ENCODE data around the gene LIX1. TPM values are rescaled to one million over a fixed set of nuclear protein-coding genes. Genes with fewer than 3 reads are reported as not detected.

The LIX1 gene
- total and polyA plus RNA-seq, 4 donors: not detected

- H3K36me3 ChIP-seq (ENCODE audit: control insufficient read depth in 4 of 4, insufficient read depth in 3 of 4, low read depth in 1 of 4, low read length in 3 of 4): no peaks in the 10 kb centered on the region
- WGBS: 84% methylated on average over 6 of the region's 6 CpGs
Observed at GRCh38 chr5:97089149-97089801, 53.1 kb downstream of the LIX1 start.

GRCh38 chr5:97088774-97089148, 53.6 kb downstream of the LIX1 start:
- no peaks in the 10 kb centered on the region for H3K36me3 ChIP-seq (ENCODE audit: control insufficient read depth in 4 of 4, insufficient read depth in 3 of 4, low read depth in 1 of 4, low read length in 3 of 4)
- H3K27me3 ChIP-seq (ENCODE audit: control insufficient read depth in 4 of 4, insufficient read depth in 4 of 4, low read length in 3 of 4): no peaks in the 10 kb centered on the region
- H3K9ac ChIP-seq (ENCODE audit: low read depth in 1 of 2, low read length in 2 of 2): no peak overlapping the region
- no peaks in the 10 kb centered on the region for H3K4me1 ChIP-seq (ENCODE audit: control insufficient read depth in 4 of 4, insufficient read depth in 4 of 4, low read length in 3 of 4)
- H3K27ac ChIP-seq (ENCODE audit: low read depth in 1 of 2, low read length in 2 of 2): no peak overlapping the region
- H3K9me3 ChIP-seq (ENCODE audit: control insufficient read depth in 4 of 4, low read length in 3 of 4): peaks cover 0 to 1% (median 0%) of the 10 kb centered on the region in 4 donors
- H3K4me3 ChIP-seq (ENCODE audit: low read depth in 1 of 3, low read length in 3 of 3): no peak overlapping the region
- DNase-seq (ENCODE audit: low spot score): no peak
- 85% methylated on average over 2 of the region's 2 CpGs for WGBS
- TF ChIP-seq YY1 (IDR thresholded peaks at IDR 0.05): no peak
- TF ChIP-seq EGR1 (IDR thresholded peaks at IDR 0.05; ENCODE audit: low read depth in 2 of 2): no peak
- TF ChIP-seq ATF3 (IDR thresholded peaks at IDR 0.05): no peak
- TF ChIP-seq GABPA (IDR thresholded peaks at IDR 0.05 in 1 of 2, conservative IDR thresholded peaks at IDR 0.05 in 1 of 2): no peak
- no peak for TF ChIP-seq JUND (IDR thresholded peaks at IDR 0.05)
- TF ChIP-seq CTCF (IDR thresholded peaks at IDR 0.05; ENCODE audit: low read depth, low read length, missing input control): no peak
- TF ChIP-seq RXRA (IDR thresholded peaks at IDR 0.05): no peak
- no peak for TF ChIP-seq FOXA2 (IDR thresholded peaks at IDR 0.05)
- no peak for TF ChIP-seq REST (IDR thresholded peaks at IDR 0.05)
- TF ChIP-seq TAF1 (conservative IDR thresholded peaks at IDR 0.05): no peak

More at GRCh38 chr5:97089149-97089801, 53.1 kb downstream of the LIX1 start:
- no peak overlapping the region for H3K4me3 ChIP-seq (ENCODE audit: low read depth in 1 of 3, low read length in 3 of 3)
- no peak overlapping the region for H3K9ac ChIP-seq (ENCODE audit: low read depth in 1 of 2, low read length in 2 of 2)
- no peaks in the 10 kb centered on the region for H3K27me3 ChIP-seq (ENCODE audit: control insufficient read depth in 4 of 4, insufficient read depth in 4 of 4, low read length in 3 of 4)
- H3K4me1 ChIP-seq (ENCODE audit: control insufficient read depth in 4 of 4, insufficient read depth in 4 of 4, low read length in 3 of 4): no peaks in the 10 kb centered on the region
- H3K9me3 ChIP-seq (ENCODE audit: control insufficient read depth in 4 of 4, low read length in 3 of 4): peaks cover 0 to 1% (median 0%) of the 10 kb centered on the region in 4 donors
- DNase-seq (ENCODE audit: low spot score): no peak
- no peak for TF ChIP-seq FOXA2 (IDR thresholded peaks at IDR 0.05)
- TF ChIP-seq HNF4G (IDR thresholded peaks at IDR 0.05): no peak
- no peak for TF ChIP-seq CTCF (IDR thresholded peaks at IDR 0.05; ENCODE audit: low read depth, low read length, missing input control)
- TF ChIP-seq GABPA (IDR thresholded peaks at IDR 0.05 in 1 of 2, conservative IDR thresholded peaks at IDR 0.05 in 1 of 2): no peak
- TF ChIP-seq FOXA1 (IDR thresholded peaks at IDR 0.05): no peak
- no peak for TF ChIP-seq ZBTB33 (IDR thresholded peaks at IDR 0.05)
- TF ChIP-seq YY1 (IDR thresholded peaks at IDR 0.05): no peak
- TF ChIP-seq MAX (IDR thresholded peaks at IDR 0.05): no peak
- no peak for TF ChIP-seq RXRA (IDR thresholded peaks at IDR 0.05)
- TF ChIP-seq HNF4A (conservative IDR thresholded peaks at IDR 0.05): no peak
- no peak for TF ChIP-seq ATF3 (IDR thresholded peaks at IDR 0.05)
- H3K27ac ChIP-seq (ENCODE audit: low read depth in 1 of 2, low read length in 2 of 2): no peak overlapping the region
